GM18907 (cell line): ENCODE measurements around the gene NANOGP8.

ENCODE experiments used
- ATAC-seq: cut with Tn5 transposase; IDR thresholded peaks from one replicate; pipeline ENCODE4 v1.9.1; 2021; ENCODE audit warnings: mild to moderate bottlenecking, moderate library complexity; ENCODE audit not compliant: unreplicated experiment

Gene NANOGP8

GRCh38 chr15:35061825-35062737 lies 23.0 kb downstream of the NANOGP8 start:
- peak; percentile 88 for ATAC-seq

GRCh38 chr15:35061161-35061824 lies 23.8 kb downstream of the NANOGP8 start:
- ATAC-seq, result no peak

GRCh38 chr15:35060591-35060990 lies 24.5 kb downstream of the NANOGP8 start:
- no peak for ATAC-seq

GRCh38 chr15:35058534-35059054 lies 26.5 kb downstream of the NANOGP8 start:
- ATAC-seq, result no peak

- no peak for ATAC-seq
These were observed 29.5 kb downstream of the NANOGP8 start for GRCh38 chr15:35055416-35056105.

GRCh38 chr15:35054380-35054779 lies 30.7 kb downstream of the NANOGP8 start:
- no peak for ATAC-seq

GRCh38 chr15:35047996-35048395 lies 37.1 kb downstream of the NANOGP8 start:
- ATAC-seq, result no peak

GRCh38 chr15:35047528-35047927 lies 37.6 kb downstream of the NANOGP8 start:
- ATAC-seq, result no peak

- peak; percentile 38 for ATAC-seq
These were observed 41.6 kb downstream of the NANOGP8 start for GRCh38 chr15:35043373-35044095.

- ATAC-seq, result no peak
These were observed 44.5 kb downstream of the NANOGP8 start for GRCh38 chr15:35040339-35041255.

- ATAC-seq, result no peak
These were observed 46.3 kb downstream of the NANOGP8 start for GRCh38 chr15:35038626-35039451.
